ENCODE measurements around the gene ENPP1.
A peak's percentile ranks its signal among the peaks of the same experiment; 100 is the strongest.

Gene ENPP1

DNA sequence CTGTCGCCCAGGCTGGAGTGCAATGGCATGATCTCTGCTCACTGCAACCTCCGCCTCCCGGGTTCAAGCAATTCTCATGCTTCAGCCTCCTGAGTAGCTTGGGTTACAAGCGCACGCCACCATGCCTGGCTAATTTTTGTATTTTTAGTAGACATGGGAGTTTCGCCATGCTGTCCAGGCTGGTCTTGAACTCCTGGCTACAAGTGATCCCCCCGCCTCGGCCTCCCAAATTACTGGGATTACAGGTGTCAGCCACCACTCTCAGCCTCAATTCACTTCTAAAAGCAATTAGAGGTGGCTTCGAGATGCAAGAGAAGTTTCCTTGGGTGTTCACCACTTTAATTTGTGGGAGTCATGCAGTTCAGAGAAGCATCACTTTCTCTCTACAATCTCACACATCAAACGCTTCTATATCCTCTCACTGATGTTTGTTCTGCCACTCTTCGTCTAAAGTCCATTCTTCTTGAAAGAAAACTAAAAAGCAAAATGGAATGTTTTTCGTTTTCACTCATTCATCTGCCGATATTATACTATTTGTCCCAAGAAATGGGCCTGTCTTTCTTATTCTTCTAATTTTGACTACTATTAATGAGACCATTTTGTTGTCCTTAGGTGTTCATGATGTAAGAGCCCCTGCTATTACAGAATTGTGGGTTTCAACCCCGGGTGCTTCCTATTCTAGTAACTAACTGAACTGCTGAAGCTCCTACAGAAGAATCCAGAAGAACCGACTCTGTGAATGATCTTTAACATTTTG lies 38.3 kb upstream of the ENPP1 start:
- H3K36me3 ChIP-seq (ENCODE audit: control insufficient read depth, insufficient read depth, low read length): no peaks in the 10 kb centered on the region
- H3K4me3 ChIP-seq (ENCODE audit: low read length): no peak overlapping the region
- no peak overlapping the region for H3K4me2 ChIP-seq (ENCODE audit: low read length)
- no CpG with 5 or more reads among the region's 15 CpGs for WGBS (ENCODE audit: extremely low coverage, insufficient coverage, low lambda C conversion rate)
- no peak overlapping the region for H2AK5ac ChIP-seq (ENCODE audit: low read length)
- no peak overlapping the region for H3K56ac ChIP-seq (ENCODE audit: low read length)
- no peak overlapping the region for H2BK120ac ChIP-seq (ENCODE audit: low read depth, low read length)
- H2BK15ac ChIP-seq (replicated peaks; ENCODE audit: low read depth): no peak overlapping the region
- H4K8ac ChIP-seq (ENCODE audit: low read depth, low read length): no peak overlapping the region
- DNase-seq: no peak
- H3K9ac ChIP-seq (ENCODE audit: low read length): no peak overlapping the region
- H3K4me1 ChIP-seq (ENCODE audit: control insufficient read depth, low read depth, low read length): peaks cover 2% of the 10 kb centered on the region
- no peaks in the 10 kb centered on the region for H3K27me3 ChIP-seq (ENCODE audit: insufficient read depth, low read length, poor library complexity)
- H2BK5ac ChIP-seq (ENCODE audit: low read length): no peak overlapping the region
- no peaks in the 10 kb centered on the region for H3K79me1 ChIP-seq (ENCODE audit: low read length)
- no peak overlapping the region for H4K5ac ChIP-seq (ENCODE audit: low read length)
- no peak overlapping the region for H3K18ac ChIP-seq (ENCODE audit: low read length)
- H3K23ac ChIP-seq (ENCODE audit: low read length): no peak overlapping the region
- H3K79me2 ChIP-seq (ENCODE audit: control insufficient read depth, insufficient read depth, low read length): no peaks in the 10 kb centered on the region
- no peak overlapping the region for H3K27ac ChIP-seq (ENCODE audit: low read depth, low read length)
- no peak overlapping the region for H3K4ac ChIP-seq (ENCODE audit: low read depth, low read length)

DNA sequence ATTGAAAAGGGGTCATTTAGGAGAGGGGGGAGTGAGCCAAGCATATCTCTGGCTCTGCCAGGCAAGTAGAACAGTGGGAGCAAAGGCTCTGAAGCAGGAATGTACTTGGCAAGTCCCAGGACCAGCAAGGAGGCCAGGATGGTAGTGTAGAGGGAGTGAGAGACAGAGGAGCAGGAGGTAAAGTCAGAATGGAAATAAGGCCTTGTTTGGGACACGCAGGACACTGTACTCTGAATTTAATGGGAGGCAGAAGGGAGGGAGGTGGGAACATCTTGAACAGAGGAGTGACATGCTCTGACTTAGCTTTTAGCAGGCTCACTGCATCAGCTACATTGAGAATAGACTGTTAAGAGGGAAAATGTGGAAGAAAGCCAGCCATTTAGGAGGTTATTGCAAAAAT lies 37.0 kb upstream of the ENPP1 start:
- H3K18ac ChIP-seq (ENCODE audit: low read length): no peak overlapping the region
- no CpG with 5 or more reads among the region's 1 CpG for WGBS (ENCODE audit: extremely low coverage, insufficient coverage, low lambda C conversion rate)

DNA sequence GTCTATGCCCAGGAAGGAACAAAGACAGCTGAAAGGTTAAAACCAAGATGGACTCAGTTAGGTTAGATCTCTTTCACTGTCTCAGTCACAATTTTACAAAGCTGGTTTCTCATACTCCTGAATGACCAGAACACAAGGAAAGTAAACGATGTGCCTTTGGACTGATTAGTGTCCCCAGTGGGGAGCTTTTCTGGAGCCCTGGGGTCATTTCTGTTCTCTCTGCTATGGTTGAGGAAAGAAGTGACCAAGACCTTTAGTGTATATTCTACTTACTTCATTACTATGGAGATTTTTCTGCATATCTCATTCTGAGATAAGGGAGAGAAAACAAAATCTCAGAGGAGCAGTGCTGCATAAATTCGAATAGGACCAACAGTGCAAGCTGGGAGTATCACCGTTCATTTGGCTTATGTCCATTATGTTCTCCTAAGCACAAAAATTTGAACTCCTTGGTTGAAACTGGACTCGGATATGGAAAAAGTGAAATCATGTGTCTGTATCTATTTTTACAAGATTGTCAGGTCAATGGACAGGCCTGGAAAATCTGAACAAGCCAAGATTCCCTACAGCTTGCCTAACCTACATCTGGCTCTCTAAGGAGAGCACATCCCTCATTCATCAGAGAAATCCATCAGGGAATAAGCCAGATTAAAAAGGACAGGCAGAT lies 34.4 kb upstream of the ENPP1 start:
- no peak overlapping the region for H2BK120ac ChIP-seq (ENCODE audit: low read depth, low read length)
- no peak overlapping the region for H3K4ac ChIP-seq (ENCODE audit: low read depth, low read length)
- H2BK5ac ChIP-seq (ENCODE audit: low read length): no peak overlapping the region
- no peaks in the 10 kb centered on the region for H3K79me2 ChIP-seq (ENCODE audit: control insufficient read depth, insufficient read depth, low read length)
- no peak overlapping the region for H2AK5ac ChIP-seq (ENCODE audit: low read length)
- H4K5ac ChIP-seq (ENCODE audit: low read length): no peak overlapping the region
- no peak for DNase-seq
- H3K36me3 ChIP-seq (ENCODE audit: control insufficient read depth, insufficient read depth, low read length): no peaks in the 10 kb centered on the region
- no peak overlapping the region for H2BK15ac ChIP-seq (replicated peaks; ENCODE audit: low read depth)
- H3K18ac ChIP-seq (ENCODE audit: low read length): no peak overlapping the region
- H3K56ac ChIP-seq (ENCODE audit: low read length): no peak overlapping the region
- H3K4me2 ChIP-seq (ENCODE audit: low read length): no peak overlapping the region
- H3K79me1 ChIP-seq (ENCODE audit: low read length): no peaks in the 10 kb centered on the region
- WGBS (ENCODE audit: extremely low coverage, insufficient coverage, low lambda C conversion rate): no CpG with 5 or more reads among the region's 4 CpGs
- H3K27ac ChIP-seq (ENCODE audit: low read depth, low read length): no peak overlapping the region
- no peaks in the 10 kb centered on the region for H3K27me3 ChIP-seq (ENCODE audit: insufficient read depth, low read length, poor library complexity)
- peaks cover 2% of the 10 kb centered on the region for H3K4me1 ChIP-seq (ENCODE audit: control insufficient read depth, low read depth, low read length)
- H4K8ac ChIP-seq (ENCODE audit: low read depth, low read length): no peak overlapping the region
- no peak overlapping the region for H3K23ac ChIP-seq (ENCODE audit: low read length)
- no peak overlapping the region for H3K4me3 ChIP-seq (ENCODE audit: low read length)
- H3K9ac ChIP-seq (ENCODE audit: low read length): no peak overlapping the region

More for the DNA sequence above, 37.0 kb upstream of the ENPP1 start:
- H2BK5ac ChIP-seq (ENCODE audit: low read length): no peak overlapping the region
- H3K4me3 ChIP-seq (ENCODE audit: low read length): no peak overlapping the region
- H4K8ac ChIP-seq (ENCODE audit: low read depth, low read length): no peak overlapping the region
- DNase-seq: no peak
- no peak overlapping the region for H2BK120ac ChIP-seq (ENCODE audit: low read depth, low read length)
- no peaks in the 10 kb centered on the region for H3K27me3 ChIP-seq (ENCODE audit: insufficient read depth, low read length, poor library complexity)
- no peak overlapping the region for H2BK15ac ChIP-seq (replicated peaks; ENCODE audit: low read depth)
- no peaks in the 10 kb centered on the region for H3K79me1 ChIP-seq (ENCODE audit: low read length)
- H2AK5ac ChIP-seq (ENCODE audit: low read length): peak overlapping the region; percentile 25
- peaks cover 2% of the 10 kb centered on the region for H3K4me1 ChIP-seq (ENCODE audit: control insufficient read depth, low read depth, low read length)
- no peaks in the 10 kb centered on the region for H3K79me2 ChIP-seq (ENCODE audit: control insufficient read depth, insufficient read depth, low read length)
- H3K4ac ChIP-seq (ENCODE audit: low read depth, low read length): no peak overlapping the region
- no peak overlapping the region for H3K27ac ChIP-seq (ENCODE audit: low read depth, low read length)
- H3K4me2 ChIP-seq (ENCODE audit: low read length): no peak overlapping the region
- H3K9ac ChIP-seq (ENCODE audit: low read length): no peak overlapping the region
- H4K5ac ChIP-seq (ENCODE audit: low read length): no peak overlapping the region
- H3K36me3 ChIP-seq (ENCODE audit: control insufficient read depth, insufficient read depth, low read length): no peaks in the 10 kb centered on the region
- no peak overlapping the region for H3K56ac ChIP-seq (ENCODE audit: low read length)
- no peak overlapping the region for H3K23ac ChIP-seq (ENCODE audit: low read length)

DNA sequence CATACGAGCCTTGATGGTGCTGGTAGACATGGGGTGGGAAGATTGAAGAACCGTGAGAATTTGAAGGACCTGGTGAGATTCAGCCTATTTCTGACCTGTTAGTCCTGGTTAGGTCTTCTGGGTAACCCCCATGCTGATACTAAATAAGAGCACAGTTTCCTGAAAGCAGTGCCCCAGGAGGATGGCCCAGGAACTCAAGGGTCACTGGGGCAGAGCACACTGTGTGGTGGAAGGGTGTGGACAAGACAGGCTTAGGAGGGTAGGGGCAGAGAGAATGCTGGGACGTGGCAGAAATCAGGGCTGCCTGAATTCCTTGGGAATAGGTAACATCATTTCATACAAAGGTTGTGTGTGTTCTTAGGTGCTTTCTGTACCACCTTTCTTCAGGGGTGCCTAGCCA lies 31.9 kb upstream of the ENPP1 start:
- Histone ChIP-seq H2BK120ac (ENCODE audit: low read depth, low read length) (no peak overlapping the region), H2BK15ac (replicated peaks; ENCODE audit: low read depth) (no peak overlapping the region), H3K4me2 (ENCODE audit: low read length) (no peak overlapping the region), H4K5ac (ENCODE audit: low read length) (no peak overlapping the region), H2BK5ac (ENCODE audit: low read length) (no peak overlapping the region), H3K79me2 (ENCODE audit: control insufficient read depth, insufficient read depth, low read length) (no peaks in the 10 kb centered on the region), H3K27ac (ENCODE audit: low read depth, low read length) (no peak overlapping the region), H3K23ac (ENCODE audit: low read length) (no peak overlapping the region), H3K36me3 (ENCODE audit: control insufficient read depth, insufficient read depth, low read length) (no peaks in the 10 kb centered on the region), H3K4me1 (ENCODE audit: control insufficient read depth, low read depth, low read length) (peaks cover 2% of the 10 kb centered on the region), H4K8ac (ENCODE audit: low read depth, low read length) (no peak overlapping the region), H3K9ac (ENCODE audit: low read length) (no peak overlapping the region), H3K79me1 (ENCODE audit: low read length) (no peaks in the 10 kb centered on the region), H3K18ac (ENCODE audit: low read length) (no peak overlapping the region), H3K4me3 (ENCODE audit: low read length) (no peak overlapping the region), H3K27me3 (ENCODE audit: insufficient read depth, low read length, poor library complexity) (no peaks in the 10 kb centered on the region), H2AK5ac (ENCODE audit: low read length) (no peak overlapping the region), H3K56ac (ENCODE audit: low read length) (no peak overlapping the region), H3K4ac (ENCODE audit: low read depth, low read length) (no peak overlapping the region)
- WGBS (ENCODE audit: extremely low coverage, insufficient coverage, low lambda C conversion rate): no CpG with 5 or more reads among the region's 3 CpGs
- no peak for DNase-seq

DNA sequence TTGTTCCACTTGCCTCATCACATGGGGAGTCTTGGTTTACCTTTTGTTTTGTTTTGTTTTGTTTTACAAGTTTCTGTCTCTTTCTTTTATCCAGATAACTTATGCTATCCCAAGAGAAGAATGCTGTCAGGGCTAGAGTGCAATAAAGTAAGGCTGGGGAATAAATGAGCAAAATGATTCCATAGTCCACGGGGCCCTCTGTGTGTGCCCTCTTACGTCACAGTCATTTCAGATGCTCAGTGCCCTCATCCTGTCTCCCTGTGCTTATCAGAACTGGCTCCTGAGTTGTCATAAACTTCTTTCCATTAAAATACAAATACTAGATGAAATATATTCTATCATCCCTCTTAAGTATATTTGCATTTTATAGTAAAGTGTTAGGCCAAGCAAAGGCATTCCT lies 30.8 kb upstream of the ENPP1 start:
- H4K8ac ChIP-seq (ENCODE audit: low read depth, low read length): no peak overlapping the region
- no peak overlapping the region for H3K4me3 ChIP-seq (ENCODE audit: low read length)
- no peak overlapping the region for H2BK120ac ChIP-seq (ENCODE audit: low read depth, low read length)
- no peak overlapping the region for H3K9ac ChIP-seq (ENCODE audit: low read length)
- H4K5ac ChIP-seq (ENCODE audit: low read length): no peak overlapping the region
- H3K27ac ChIP-seq (ENCODE audit: low read depth, low read length): no peak overlapping the region
- no peak overlapping the region for H3K18ac ChIP-seq (ENCODE audit: low read length)
- no peak overlapping the region for H3K56ac ChIP-seq (ENCODE audit: low read length)
- no peaks in the 10 kb centered on the region for H3K79me2 ChIP-seq (ENCODE audit: control insufficient read depth, insufficient read depth, low read length)
- H2AK5ac ChIP-seq (ENCODE audit: low read length): no peak overlapping the region
- no peaks in the 10 kb centered on the region for H3K36me3 ChIP-seq (ENCODE audit: control insufficient read depth, insufficient read depth, low read length)
- no peak overlapping the region for H3K23ac ChIP-seq (ENCODE audit: low read length)
- no peak overlapping the region for H2BK15ac ChIP-seq (replicated peaks; ENCODE audit: low read depth)
- no peak overlapping the region for H3K4me2 ChIP-seq (ENCODE audit: low read length)
- no peaks in the 10 kb centered on the region for H3K27me3 ChIP-seq (ENCODE audit: insufficient read depth, low read length, poor library complexity)
- no peak overlapping the region for H2BK5ac ChIP-seq (ENCODE audit: low read length)
- peaks cover 2% of the 10 kb centered on the region for H3K4me1 ChIP-seq (ENCODE audit: control insufficient read depth, low read depth, low read length)
- no peaks in the 10 kb centered on the region for H3K79me1 ChIP-seq (ENCODE audit: low read length)
- no CpG with 5 or more reads among the region's 2 CpGs for WGBS (ENCODE audit: extremely low coverage, insufficient coverage, low lambda C conversion rate)
- no peak overlapping the region for H3K4ac ChIP-seq (ENCODE audit: low read depth, low read length)
- DNase-seq: no peak

All from mesendoderm (in vitro differentiated cells).